GM18909 (cell line): ENCODE data around the gene CIPC.

ENCODE experiments used
- ATAC-seq: cut with Tn5 transposase; IDR thresholded peaks from one replicate; pipeline ENCODE4 v1.9.1; 2021; ENCODE audit warnings: mild to moderate bottlenecking; ENCODE audit not compliant: unreplicated experiment, poor library complexity

CIPC gene

DNA sequence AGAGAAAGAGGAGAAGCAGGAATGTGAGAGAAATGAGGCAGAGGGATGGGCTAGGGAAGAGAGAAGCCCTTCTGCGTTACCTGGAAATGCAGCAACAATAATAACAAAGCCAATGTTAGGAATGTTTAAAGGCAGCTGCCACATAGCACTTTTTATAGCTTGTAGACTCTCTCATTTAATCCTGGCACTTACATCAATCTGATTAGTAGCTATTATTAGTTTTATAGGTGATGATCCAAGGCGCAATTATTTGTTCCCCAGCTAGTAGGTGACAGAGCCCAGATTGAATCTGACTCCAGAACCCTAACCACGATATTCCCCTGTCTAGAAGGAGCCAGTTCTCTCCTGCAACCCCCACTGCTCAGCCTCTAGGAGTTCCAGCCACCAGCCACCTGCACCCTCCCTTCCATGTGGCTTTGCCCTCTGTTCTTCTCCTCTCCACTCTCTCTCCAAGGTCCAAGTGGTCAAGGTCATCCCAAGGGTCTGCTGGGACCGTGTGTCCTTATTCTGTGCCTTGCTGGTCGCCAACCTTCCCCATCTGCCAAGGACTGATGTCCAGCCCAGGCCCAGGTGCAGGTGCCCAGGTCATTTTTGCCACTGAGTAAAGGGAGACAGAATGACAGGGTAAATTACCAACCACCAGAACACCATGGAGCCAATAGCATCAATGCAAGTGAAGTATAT, 29.4 kb upstream of the CIPC start:
- ATAC-seq = no peak

DNA sequence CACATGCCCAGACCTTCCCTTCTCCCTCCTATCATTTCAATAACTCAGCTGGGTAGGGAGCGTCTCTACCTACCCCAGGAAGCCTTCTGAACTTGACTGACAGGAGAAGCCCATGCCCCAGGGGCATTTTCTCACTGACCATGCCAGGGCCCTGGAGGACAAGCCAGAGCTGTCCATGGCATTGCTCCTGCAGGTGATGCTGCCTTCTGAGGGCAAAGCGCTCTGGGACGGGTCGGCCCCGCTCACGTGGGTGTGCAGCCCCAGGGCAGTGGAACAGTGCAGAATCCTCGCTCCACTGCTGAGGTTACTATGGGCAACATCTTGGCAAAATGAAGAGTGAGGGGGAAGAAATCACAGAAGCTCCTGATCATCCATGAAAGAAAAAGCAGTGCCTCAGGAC, 28.5 kb upstream of the CIPC start:
- no peak for ATAC-seq

DNA sequence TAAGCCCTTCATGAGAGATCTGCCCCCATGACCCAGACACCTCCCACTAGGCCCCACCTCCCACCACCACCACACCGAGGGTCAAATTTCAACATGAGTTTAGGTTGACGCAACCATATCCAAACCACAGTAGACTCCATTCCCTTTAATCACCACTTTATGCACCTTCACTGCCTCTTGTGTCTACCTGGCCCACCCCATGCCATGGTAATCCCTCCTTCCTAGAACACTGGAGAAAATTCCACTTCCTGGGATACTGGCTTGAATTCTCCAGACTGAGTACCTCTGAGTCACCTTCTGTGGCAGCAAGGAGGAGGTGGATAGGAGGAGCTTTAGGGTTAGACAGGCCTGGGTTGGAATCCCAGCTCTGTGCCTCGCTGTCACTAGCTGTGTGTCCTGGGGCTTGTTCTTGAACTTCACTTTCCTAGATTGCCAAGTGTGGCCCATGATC, 26.1 kb upstream of the CIPC start:
- no peak for ATAC-seq

DNA sequence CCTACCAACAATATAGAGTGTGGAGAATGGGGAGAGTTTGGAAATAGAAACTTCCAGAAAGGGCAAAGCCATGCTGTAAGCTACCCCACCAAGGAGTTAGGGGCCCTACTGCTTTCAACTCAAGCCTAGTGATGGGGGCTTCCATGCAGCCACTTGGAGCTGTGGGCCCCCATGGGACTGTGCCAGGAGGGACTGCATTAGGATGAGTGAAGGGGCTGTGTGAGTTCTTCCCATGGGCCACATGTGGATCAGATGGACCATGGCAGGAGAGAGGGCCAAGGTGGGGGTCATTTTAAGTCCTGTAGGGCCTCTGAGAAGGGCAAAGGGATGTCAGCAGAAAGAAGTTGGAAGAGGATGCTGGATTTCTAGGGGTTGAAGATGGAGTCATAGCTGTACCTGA, 23.1 kb upstream of the CIPC start:
- no peak for ATAC-seq

DNA sequence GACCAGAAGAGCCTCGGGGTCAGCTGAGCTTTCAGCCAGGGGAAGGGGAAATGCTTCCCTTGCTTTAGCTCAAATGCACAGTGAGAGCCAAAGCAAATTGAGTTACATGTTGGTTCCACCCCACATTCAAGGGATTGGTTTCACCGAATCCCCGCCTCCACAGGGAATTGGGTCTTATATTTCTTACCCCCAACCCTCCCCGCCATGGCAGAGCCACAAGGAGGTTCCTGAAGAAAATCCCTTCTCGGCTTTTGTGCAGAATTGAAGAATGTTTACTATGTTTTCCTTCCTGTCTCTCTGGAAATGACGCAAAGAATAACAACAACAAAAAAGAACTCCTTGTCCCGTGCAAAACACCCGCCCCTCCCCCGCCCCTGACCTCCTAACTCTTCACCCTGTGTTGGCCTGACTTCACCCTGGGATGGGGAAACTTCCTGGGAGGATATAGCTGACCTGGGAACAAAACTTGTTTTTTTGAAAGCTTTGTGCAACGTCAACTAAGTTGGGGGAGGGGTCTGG, 21.9 kb upstream of the CIPC start:
- no peak for ATAC-seq

DNA sequence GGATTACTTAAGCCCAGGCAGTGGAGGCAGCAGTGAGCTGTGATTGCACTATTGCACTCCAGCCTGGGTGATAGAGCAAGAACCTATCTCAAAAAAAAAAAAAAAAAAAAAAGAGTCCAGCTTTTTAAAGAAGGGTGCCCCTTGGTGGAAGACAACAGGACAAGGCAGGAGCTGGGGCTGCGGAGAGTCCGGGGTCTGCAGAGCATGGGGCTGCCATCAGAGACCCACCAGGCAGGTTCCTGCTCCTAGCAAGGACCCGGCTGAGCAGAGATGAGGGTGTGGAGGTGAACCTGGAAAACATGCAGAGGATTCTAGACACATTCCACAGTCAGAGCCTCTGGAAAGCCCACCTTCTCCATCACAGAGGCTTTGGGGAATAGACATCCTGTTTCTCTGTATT, 21.0 kb upstream of the CIPC start:
- no peak for ATAC-seq

DNA sequence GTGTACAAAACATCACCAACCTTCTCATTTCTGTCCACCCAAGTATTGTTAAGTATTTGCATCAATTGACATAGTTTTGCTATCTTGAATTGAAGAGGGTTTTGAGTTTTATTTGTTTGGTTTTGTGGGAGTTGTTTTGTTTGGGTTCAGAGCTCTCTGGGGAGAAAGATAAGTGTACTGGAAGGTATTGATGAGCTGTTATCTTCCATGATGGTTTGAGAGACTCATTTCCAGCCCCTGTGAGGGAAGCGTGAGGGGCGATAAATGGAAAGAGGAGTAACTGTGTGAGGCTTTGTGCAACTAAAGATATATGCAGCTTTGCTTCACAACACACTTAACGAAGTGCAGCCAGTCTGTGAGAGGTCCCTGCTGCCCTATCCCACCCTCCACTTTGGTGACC, 15.7 kb upstream of the CIPC start:
- no peak for ATAC-seq

DNA sequence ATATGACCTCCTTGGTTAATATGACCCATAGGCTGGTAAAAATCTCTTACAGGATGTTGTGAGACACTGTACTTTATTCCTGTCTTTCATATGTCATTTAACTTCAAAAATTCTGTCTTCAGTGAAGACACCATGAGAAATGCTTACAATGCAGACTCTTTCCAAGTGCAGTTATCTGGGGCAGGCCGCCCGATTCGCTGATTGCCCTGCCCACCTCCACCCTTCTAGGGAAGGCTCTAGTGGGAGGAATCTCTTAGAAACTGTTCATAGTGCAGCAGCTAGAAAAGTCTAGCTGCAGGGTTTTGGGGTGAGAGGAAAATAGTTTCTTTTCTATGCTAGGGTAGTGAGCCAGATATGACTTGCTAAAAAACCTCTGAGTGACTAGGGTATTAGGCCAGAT, 15.0 kb upstream of the CIPC start:
- no peak for ATAC-seq

DNA sequence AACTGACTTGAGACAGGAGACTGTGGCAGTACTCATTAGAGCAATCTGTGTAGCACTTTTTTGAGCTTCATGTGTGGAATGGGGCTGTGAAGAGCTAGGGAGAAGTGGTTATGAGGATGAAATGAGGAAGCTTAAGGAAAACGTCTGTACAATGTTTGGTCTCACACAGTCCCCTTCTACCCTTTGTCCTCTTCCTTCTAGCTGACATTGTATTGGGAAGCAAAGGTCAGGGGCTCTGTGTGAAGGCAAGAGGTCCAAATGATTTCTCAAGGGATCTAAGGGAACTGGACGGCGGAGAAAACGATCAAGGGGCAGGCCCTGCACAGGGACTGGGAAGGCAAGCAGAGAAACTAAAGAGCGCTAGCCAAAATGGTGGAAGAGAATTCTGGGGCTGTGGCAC, 13.1 kb upstream of the CIPC start:
- no peak for ATAC-seq

DNA sequence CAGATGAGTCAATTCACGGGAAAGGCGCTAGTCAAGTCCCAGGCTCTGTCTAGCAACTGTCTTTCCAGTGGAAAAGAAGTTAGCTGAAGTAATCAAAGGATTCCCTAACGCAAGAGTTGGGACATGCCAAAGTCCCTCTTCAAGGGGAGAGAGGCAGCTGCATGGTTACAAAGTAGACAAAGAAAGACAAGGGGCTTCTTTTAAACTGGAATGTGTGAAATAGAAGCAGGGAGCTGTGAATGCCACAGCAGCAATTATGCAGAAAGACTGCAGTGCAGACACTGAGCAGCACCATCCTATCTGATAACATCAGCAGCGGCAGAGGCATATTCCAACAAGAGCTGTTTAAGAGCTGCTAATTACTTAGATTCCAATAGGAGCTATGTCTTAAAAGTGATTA, 12.5 kb upstream of the CIPC start:
- no peak for ATAC-seq

DNA sequence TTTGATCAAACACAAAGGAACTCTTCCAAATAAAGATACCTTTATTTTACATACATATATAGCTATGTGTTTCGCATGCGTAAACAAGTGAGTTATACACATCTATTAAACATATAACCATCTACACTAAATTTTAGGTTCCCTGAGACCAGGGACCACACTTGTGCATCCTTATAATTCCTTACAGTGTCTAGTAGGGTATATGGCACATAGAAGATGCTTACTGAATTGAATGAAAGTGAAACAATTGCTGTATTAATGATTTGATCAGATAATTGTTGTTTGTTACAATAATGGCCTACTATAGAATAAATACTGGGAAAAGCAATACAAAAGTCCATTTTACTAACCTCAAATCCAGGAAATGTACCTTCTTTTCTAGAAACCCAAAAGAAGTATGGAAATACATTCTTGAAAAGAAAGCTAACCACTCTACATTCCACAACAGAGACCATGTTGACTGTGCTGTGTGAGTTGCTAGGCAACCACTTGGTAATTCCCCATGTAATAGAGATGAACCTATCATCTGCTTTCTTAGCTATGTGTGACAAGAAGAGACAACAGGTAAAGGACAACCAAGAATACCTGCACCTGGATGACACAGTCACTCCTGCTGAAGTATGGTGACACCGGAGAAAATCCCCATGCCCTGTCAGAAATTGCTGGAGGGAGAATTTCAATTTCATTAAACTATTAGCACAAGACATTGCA, 11.9 kb upstream of the CIPC start:
- ATAC-seq = peak; percentile 69

DNA sequence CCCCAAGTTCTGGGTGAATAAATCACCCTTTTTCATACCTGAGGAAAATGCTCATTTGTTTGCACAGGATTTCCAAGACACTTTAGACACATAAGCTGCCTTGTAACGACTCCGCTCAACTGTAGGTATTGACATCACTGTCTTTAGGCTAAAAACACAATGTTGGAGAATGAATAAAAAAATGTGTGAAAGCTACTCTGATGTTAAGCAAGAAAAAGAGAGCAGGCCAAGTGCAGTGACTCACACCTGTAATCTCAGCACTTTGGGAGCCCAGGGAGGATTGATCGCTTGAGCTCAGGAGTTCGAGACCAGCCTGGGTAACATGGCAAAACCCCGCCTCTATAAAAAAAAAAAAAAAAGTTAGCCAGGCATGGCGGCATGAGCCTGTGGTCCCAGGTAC, 11.1 kb upstream of the CIPC start:
- ATAC-seq = no peak

DNA sequence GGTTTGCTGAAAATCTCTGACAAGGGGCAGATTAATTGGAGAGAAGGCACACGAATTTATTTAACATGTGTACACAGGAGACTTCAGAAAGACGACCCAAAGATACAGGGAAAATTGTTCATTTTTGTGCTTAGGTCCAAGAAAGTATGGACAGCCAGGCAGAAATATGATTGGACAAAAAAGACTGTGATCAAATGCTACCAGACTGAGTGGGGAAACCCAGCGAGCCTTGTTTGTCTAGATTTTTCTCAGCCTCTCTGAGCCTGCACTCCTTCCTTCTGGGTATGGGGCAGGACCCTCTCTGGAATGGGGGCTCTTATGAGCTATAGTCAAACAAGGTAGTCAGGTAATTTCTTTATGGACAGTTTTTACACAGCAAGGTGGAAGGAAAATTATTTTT, 10.4 kb upstream of the CIPC start:
- no peak for ATAC-seq

DNA sequence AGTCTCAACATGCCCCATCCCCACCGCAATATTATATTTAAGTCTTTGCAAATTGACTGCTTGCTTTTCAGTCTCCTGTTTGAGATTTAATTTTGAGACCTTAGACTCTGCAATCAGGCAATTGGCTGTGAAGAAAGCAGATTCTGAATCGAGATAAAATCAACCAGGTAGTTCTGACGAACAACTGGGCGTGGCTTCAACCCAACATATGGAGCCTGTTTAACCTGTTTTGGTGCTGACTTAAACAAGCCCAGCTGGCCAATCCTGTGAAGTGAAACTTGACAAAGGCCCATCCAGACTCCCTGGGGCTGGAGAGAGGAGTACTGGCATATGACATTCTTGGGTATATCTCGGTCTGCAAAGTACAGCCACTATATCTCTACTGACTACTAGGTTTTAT, 9.8 kb upstream of the CIPC start:
- ATAC-seq = no peak

DNA sequence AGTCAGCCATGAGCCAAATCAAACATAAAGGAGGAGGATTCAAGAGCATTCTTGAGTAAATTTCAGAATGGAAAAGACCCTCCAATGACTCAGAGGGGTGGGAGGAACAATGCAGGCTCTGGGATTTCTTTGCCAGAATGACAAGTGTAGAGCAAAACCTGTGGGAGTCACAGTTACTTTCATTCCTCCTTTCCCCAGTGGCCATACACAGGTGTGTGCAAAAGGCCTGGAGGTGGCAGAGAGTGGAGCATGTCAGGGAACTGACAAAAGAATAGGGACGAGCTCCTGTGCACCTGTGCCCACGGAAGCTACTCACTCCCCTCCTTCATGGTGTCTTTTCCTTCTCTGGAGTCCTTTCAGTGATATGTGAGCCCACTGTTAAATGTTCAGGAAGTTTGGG, 9.4 kb upstream of the CIPC start:
- no peak for ATAC-seq

DNA sequence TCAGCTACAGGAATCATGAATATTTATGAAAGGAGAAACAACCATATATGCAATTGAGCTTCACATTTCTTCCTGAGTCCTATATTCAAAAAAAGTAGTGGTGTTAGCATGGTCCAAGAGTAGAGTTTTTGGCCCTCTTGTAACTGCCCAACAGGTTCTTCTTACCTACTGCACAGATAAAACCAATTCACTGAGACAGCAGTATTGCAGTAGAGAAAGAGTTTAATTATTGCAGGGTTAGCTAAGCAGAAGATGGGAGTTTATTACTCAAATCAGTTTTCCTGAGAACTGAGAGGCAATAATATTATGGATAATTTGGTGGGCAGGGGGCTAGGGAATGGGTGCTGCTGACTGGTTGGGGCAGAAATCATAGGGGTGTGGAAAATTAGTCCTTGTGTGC, 6.5 kb upstream of the CIPC start:
- ATAC-seq = no peak

DNA sequence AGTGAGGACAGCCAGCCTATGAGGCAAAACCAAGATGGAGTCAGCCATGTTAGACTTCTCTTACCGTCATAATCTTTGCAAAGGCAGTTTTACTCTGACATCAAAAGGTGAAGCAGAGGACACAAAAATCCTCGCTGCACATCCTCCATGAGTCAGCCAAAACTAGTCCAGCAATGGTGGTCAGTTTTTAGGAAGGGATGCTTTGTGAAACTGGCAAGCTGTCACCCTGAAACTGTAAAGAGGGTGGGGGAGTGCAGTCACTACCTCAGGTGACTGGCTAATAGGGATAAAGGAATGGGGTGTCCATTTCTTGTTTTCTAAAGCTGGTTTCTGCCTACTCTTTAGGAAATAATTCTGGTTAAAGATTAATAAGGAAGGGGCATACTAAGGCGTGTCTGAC, 5.4 kb upstream of the CIPC start:
- ATAC-seq = no peak

DNA sequence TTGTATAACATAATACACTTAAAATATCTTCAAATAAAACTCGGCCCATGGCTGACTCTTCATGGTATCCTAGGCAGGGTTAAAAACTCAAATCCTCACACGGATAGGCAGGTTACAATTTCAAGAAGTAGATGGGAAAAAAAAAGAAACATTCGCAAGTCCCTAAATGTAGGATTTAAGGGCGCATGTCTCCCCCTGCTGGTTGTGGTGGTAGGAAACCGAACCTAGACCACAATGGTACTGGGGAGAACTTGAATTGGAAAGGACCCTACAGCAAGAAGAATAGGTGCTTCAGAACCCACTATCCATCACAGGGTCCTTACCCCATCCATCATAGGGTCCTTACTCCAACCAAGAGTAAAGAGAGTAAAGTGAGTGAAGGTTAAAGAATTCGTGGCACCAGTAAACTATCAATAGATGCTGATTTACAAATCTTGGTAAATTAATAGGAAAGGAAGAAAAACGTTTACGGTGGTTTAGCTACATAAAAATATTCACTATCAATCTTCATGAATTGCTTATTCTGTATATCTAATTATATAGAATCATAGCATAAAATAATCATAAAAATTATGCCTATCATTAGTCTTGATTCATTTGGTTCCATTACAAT, 3.3 kb upstream of the CIPC start:
- ATAC-seq = no peak

DNA sequence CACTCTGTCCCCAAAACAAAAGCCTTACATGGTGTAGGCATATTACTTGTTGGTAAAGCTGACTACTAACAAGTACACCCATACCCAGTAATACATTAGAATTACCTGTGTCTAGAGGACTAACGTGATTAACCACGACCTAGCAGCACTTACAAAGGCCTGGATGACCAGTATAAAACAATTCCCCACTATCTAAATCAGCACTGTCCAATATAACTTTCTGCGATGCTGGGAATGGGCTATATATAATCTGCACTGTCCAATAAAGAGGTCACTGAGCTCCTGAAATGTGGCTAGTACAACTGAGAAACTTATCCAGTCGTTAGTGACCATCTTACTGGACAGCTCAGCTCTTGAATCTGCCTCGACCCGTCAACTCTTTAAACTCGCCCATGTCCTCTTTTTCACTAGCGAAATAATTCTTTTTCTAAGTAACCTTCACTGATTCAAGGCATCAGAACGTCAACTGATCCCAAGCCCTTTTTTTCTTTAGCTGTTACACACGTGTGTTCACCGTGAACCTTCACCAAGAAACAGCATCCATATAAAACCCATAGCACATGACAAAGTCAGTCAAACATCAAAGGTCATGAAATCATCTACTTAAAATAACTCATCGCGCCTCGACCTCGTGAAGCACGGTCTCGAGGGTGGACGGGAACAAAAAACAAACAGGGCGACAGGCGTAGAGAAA, 905 bp upstream of the CIPC start:
- ATAC-seq = no peak

DNA sequence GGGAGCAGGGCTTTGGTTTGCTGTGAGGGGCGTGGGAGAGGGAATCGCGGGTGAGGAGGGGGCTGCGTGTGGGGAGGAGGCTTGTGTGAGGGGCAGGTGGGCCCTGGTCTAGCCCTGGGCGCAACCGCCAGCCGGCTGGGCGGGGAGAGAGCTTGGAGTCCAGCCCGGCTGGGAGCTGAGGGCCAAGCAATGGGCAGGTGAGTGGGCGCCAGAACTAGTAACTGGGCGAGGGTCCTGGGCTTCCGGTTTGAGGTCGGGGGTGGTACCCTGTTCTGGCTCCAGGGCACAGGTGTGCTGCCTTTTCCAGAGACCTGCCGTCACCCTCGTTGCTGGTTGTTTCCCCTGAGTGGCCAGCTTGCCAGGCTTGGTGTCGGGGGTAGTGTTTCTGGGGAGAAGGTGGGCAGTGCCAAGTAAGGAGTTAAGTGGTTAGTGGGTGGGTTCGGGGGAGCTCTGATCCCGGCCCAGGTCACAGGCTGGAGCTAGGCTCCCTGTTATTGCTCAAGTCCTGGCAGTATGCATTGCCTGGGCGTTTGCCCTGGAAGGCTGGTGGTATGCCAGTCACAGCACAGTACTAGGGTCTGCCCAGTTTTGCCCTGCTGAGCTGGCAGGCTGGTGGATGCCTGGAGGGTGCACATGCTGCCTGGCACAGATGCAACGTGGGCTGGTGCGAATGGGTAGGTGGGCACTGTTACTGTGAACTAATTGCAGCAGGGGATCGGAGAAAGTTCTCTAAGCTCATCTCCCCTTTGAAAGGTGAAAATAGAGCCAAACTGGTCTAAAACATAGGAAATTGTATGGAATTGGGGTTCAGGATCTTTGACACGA, 683 bp downstream of the CIPC start:
- no peak for ATAC-seq
